AML-193 (cell line): ENCODE data around the gene KCNG2.
"Not testable (repeated sequence)": the region's sequence is repeated elsewhere in the genome, so short reads cannot be mapped to it uniquely, and the experiment has no call there.

ENCODE experiments used
- DNase-seq, 2 experiments: peaks; one replicate each; lab custom pipeline; 2025; lab: John Stamatoyannopoulos, UW

The KCNG2 gene, protein sequence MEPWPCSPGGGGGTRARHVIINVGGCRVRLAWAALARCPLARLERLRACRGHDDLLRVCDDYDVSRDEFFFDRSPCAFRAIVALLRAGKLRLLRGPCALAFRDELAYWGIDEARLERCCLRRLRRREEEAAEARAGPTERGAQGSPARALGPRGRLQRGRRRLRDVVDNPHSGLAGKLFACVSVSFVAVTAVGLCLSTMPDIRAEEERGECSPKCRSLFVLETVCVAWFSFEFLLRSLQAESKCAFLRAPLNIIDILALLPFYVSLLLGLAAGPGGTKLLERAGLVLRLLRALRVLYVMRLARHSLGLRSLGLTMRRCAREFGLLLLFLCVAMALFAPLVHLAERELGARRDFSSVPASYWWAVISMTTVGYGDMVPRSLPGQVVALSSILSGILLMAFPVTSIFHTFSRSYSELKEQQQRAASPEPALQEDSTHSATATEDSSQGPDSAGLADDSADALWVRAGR

DNA sequence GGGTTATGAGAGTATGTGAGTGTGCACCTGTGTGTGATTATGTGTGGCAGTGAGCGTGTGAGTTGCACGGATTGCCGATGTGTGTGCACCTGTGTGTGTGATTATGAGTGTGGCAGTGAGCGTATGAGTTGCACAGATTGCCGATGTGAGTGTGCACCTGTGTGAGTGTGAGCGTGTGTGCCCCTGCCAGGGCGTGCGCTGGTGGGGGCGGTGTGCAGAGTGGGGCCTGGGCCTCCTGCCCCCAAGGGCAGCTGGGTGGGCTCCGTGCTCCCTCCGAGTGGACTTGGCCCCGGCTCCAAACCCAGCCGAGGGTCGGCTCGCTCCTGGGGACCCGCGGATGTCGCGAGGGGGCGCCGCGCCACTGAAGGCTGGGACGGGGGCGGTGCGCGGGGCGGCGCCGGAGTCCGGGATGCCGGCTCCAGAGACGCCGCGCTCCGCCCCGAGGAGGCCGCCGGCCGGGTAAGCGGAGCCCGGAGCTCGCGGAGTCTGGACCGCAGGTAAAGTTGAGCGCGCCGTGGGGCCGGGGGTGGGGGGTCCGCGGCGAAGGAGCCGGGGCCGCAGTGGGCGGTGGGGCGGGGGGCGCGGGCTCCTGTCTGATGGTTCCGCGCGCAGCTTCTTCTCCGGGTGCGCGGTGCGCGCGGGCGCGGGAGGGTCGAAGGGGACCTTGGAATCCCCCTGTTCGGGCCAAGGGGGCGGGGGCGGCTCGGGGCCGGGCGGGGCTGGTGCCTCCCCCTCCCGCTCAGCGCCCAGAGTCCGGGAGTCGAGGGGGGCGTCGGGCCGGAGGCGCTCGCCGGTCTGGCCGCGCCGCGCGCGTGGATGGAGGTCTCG lies at the start of gene KCNG2:
Gene KCNG2, plus strand, starts transcription at position 421 of the 828 bp plus-strand sequence. CDS start 65,730 bp downstream, outside the sequence.
- DNase-seq: peak in 1 of 2 experiments; percentile 11

DNA sequence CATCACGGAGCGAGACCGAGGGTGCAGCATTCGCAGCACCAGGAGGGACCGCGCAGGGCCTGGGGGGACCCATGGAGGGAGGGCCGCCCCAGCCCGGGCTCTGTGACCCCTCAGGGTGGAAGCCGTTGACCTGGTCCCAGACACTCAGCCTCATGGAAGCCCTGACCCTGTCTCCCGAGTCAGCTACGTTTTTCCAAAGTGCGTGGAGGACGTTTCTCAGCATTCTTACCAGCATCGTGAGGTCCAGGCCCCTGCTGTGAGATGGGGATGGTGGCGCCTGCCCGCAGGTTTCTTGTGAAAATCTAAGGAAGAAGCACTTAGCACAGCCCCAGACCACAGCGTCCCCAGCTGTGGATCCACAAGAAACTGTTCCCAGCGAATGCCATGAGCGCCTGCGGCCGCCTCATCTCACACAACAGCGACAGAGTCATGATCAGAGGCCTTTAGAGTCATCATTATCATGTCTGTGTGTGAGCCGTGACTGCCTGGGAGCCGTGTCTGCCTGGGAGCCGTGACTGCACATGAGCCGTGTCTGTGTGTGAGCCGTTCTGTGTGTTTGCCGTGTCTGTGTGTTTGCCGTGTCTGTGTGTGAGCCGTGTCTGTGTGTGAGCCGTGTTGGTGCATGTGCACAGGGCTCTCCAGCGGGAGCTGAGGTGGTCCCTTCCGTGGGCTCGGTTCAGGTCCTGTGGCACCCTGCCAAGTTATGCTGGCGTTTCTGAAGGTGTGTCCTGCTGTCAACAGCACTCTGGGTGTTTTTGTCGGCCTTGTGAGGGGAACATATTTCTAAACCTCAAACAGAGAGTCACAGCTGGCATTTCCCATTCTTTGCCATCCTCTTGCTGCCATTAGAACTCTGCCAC lies 49.2 kb upstream of the KCNG2 start:
- no peak for DNase-seq

DNA sequence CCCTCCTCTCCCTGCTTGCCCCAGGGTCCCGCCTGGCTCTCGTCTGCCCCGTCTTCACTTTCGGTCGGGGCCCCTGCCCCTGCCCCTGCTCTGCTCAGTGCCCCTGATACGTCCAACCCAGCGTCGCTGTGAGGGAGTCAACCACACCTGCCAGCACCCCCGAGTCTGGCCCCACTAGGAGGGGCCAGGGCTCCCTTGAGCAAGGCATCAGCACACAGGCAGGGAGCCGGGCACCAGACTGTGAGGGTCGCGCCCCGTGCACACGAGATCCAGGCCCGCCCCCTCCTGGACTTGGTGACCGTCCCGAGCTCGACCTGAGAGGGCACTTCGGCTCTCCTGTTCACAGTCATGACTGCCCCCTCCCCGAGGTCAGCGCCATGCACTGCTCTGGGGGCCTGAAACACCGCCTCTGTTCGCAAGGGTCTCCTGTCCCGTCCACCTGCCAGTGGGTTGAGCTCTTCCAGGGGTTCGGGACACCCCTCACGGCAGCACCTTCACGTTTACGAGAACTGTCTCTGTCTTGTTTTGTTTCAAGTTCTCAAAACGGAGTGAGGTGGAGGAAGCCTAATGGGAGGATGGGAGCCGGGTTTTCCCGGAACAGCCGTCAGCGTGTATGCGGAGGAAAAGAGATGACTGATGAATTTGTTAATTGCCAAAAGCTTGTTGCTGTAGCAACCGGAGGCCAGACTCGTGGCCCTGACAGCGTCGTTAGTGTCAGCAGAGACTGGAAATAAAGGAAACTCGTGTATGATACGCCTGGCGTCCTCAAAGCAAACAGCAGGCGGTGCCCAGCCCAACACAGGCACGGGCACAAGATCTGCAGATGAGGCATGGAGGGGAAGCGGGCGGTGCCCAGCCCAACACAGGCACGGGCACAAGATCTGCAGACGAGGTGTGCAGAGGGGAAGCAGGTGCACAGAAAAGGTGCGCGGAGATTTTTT lies 48.2 kb upstream of the KCNG2 start:
- DNase-seq: no peak

DNA sequence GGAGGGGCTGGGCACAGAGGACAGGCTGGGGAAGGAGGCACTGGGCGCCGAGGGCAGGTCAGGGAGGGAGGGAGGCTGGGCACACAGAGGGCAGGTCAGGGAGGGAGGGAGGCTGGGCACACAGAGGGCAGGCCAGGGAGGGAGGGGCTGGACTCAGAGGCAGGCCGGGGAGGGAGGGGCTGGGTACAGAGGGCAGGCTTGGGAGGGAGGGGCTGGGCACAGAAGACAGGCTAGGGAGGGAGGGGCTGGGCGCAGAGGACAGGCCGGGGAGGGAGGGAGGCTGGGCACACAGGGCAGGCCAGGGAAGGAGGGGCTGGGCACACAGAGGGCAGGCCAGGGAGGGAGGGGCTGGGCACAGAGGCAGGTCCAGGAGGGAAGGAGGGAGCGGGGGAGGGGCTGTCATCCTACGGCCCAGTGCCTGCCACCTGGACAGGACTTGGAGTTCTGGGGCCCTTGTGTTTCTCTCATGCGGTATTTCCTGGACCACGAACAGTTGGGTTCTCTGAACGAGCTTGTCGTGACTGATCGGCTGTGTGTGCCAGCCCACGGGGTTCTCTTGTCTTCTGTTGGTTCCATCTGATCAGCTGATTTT lies 46.7 kb upstream of the KCNG2 start:
- DNase-seq: no peak

DNA sequence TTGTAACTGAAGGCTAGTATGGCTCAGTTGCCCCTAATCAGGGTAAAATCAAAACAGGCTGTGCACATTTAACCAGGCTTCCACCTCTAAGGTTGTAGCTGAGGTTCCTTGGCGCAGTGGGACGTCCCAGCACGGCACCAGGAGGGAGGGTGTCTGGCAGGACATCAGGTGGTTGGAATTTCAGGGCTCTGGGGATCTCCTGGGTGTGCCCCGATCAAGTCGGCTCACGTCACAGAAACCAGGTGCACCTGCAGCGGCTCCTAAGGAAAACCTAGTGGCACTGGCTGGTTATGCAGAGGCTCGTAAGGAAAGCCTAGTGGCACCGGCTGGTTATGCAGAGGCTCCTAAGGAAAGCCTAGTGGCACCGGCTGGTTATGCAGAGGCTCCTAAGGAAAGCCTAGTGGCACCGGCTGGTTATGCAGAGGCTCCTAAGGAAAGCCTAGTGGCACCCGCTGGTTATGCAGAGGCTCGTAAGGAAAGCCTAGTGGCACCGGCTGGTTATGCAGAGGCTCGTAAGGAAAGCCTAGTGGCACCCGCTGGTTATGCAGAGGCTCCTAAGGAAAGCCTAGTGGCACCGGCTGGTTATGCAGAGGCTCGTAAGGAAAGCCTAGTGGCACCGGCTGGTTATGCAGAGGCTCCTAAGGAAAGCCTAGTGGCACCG lies 45.7 kb upstream of the KCNG2 start:
- not testable (repeated sequence) for DNase-seq

DNA sequence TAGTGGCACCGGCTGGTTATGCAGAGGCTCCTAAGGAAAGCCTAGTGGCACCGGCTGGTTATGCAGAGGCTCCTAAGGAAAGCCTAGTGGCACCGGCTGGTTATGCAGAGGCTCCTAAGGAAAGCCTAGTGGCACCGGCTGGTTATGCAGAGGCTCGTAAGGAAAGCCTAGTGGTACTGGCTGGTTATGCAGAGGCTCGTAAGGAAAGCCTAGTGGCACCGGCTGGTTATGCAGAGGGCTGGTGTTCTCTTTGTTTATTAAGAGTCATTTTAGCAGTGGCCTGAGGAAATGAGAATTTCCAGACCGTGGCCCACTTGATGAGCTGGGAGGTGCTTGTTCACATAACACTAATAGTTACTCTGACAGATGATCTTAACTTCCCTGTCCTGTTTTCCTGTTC lies 44.8 kb upstream of the KCNG2 start:
- not testable (repeated sequence) for DNase-seq

DNA sequence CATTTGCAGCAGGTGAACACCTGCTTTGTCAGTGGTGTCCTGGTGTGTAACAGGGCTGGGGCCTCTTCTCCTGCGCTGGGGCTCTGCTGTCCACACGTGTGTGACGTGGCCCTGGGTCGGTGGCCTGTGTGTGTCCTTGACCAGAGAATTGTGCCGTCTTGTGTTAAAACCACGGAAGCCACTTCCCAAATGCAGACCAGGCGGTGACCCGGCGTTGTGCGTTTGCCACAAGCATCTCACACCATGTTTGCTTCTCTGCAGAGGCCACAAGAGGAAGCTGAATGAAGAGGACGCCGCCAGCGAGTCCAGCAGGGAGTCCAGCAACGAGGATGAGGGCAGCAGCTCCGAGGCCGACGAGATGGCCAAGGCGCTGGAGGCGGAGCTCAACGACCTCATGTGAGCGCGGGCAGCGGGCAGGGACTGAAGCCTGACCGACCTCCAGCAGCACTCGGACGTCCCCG lies 44.3 kb upstream of the KCNG2 start:
- DNase-seq: no peak

DNA sequence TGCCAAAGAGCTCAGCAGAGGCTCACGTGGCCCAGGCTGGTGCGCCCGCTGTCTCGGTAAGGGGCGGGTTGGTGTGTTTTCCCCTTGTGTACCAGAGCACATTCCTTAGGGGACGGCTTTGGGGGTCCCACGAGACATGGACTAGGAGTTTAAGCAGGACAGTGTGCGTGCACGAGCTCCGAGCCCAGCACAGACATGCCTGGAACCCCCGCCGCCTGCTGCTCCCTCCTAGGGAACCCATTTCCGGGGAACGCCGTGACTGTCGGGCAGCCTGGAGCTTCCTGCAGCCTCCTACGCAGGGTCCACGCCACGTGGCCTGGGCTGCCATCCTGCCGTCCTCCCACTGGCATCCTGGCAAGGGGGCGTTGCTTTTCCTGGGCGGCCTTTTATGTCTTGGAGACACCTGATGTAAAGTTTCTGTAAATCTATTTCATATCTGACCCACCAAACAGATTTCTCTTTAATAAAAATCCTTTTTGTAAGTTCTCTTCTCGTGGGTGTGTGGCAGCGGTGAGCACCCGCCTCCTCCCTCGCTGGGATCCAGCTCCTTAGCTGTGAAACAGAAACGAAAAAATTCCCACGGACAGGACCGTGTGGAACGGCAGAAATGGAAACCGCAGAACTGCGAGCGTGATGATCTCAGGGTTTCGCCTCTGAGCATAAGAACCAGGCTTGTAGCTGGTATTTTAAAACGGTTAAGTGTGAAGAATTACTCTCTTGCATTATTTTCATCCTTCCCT lies 43.5 kb upstream of the KCNG2 start:
- no peak for DNase-seq

DNA sequence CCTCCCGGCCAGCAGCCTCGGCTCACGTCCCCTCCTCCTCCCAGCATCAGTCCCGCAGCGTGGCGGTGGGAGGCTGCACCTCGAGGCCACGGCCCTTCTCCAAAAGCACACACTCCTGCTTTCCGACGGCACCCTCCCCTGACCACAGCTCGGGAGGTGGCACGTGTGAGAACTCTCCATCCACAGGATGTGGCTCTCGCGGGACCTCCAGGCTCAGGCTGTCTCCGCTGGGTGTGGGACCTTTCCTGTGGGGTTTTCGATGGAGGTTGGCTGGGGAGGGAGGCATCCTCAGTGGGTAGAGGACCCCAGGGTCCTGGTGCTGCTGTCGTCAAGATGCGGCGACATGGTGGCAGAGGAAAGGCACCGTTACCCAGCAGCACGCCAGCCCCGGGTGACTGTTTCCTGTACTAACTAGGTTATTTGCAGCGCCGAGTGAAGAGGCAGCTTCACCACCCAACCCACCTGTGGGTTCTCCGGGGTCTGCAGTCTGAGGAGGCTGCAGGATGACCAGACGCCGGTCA lies 42.8 kb upstream of the KCNG2 start:
- no peak for DNase-seq

DNA sequence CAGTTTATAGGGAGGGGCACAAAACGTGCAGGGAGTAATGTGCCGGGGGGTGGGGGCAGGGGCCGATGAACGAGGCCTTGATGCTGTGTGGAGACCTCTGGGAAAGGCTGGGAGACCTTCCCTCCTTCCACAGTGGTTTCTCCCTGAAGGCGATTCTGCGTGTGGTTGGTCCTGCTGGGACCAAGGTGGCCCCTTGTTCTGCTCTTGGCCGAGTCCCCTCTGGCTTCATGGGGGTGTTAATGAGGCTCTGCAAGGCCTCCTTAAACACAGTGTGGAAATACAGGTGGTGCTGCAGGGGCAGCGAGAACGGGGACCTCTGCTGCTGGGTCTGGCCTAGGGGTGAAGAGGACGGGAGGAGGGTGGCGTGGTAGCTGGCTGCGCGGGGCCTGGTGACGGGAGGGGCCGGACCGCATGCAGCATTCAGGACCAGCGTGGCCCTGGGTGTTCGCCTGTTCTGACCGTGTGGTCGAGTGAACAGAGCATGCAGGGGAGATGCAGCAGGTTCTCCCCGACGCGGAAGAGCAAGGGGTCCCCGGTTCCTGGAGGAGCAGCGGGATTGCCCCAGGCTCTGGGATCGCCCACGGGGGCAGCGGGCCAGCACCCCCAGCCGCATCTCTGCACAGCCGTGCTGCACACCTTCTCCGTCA lies 42.1 kb upstream of the KCNG2 start:
- no peak for DNase-seq

DNA sequence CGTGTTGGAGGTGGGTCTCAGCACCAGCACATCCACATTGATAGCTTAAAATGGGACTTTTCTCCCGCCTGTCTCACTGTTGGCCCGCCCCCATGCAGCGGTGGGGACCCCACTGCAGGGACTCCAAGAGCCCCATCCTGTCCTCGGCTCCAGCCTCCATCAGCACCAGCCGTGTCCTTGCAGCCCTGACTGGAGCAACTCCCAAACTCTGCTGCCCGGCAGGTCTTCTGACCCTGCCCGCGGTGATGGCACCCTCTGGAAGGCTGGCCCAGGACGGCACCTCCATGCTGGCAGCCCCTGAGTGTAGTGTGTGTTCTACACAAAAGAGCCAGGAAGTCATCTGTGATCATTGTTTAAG lies 41.6 kb upstream of the KCNG2 start:
- no peak for DNase-seq

DNA sequence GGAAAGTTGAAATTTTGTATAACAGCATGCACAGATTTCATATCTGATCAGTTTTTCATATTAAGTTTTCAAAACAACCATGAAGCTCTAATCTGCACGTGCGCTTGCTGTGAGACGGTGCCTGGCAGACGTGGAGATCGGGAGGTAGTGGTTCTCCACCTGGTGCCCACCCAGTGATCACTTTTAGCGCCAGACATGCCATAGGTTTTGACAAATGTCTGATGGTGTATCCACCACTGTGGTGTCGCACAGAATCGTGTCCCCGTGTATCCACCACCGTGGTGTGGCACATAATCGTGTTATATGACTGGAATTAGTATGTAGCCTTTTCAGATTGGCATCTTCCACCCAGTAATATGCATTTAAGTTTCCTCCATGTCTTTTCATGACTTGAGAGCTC lies 40.9 kb upstream of the KCNG2 start:
- DNase-seq: no peak

DNA sequence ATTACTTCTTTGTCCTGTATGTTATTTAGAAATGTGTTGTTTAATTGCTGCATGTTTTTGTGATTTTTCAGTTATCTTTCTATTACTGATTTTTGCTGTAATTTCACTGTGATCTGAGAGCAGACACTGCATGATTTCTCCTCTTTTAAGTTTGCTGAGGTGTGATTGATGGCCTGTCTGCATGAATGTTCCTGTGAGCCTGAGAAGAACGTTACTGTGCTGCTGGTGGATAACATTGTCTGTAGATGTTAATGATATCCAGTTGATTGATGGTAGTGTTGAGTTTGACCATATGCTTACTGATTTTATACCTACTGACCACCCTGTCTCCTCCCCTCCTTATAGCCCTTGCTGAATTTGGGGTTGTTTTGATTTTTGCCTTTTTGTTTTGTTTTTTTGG lies 37.4 kb upstream of the KCNG2 start:
- DNase-seq: no peak

DNA sequence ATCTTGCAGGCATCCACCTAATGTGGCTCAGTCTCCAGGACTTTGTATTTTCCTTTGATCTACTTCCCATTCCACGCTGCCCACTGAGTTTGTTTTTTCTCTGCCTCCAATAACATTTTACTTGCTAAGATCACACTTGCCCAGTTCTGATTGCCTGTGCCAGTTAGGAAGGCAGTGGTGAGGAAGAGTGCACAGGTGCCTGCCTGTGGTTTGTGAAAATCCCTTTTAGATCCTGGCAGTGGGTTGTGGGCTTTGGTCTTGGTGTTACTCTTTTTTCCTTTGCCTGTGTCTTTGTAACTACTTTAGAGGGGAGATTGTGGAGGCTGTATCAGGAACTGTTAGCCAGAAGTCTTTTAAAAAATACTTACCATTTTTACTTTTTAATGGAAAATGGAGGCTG lies 36.9 kb upstream of the KCNG2 start:
- DNase-seq: no peak

DNA sequence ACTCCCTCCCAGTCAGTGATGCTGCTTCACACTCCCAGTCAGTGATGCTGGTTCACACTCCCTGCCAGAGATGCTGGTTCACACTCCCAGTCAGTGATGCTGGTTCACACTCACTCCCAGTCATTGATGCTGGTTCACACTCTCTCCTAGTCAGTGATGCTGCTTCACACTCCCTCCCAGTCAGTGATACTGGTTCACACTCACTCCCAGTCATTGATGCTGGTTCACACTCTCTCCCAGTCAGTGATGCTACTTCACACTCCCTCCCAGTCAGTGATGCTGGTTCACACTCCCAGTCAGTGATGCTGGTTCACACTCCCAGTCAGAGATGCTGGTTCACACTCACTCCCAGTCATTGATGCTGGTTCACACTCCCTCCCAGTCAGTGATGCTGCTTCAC lies 34.3 kb upstream of the KCNG2 start:
- no peak for DNase-seq

DNA sequence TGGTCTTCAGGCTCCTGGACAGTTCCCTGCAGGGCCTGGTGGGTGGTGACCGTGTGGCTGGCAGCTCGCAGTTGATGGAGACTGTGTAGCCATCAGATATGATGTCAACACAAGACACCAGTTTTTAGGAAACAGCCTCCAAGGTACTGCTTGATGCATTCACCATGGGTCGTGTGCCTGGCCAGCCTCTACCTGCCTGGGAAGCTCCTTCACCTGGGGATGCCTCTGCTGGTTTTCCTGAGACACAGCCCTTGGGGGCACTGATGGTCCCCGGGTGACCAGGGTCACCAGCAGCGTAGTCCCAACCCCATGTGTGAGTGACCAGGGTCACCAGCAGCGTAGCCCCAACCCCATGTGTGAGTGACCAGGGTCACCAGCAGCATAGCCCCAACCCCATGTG lies 33.6 kb upstream of the KCNG2 start:
- DNase-seq: no peak

DNA sequence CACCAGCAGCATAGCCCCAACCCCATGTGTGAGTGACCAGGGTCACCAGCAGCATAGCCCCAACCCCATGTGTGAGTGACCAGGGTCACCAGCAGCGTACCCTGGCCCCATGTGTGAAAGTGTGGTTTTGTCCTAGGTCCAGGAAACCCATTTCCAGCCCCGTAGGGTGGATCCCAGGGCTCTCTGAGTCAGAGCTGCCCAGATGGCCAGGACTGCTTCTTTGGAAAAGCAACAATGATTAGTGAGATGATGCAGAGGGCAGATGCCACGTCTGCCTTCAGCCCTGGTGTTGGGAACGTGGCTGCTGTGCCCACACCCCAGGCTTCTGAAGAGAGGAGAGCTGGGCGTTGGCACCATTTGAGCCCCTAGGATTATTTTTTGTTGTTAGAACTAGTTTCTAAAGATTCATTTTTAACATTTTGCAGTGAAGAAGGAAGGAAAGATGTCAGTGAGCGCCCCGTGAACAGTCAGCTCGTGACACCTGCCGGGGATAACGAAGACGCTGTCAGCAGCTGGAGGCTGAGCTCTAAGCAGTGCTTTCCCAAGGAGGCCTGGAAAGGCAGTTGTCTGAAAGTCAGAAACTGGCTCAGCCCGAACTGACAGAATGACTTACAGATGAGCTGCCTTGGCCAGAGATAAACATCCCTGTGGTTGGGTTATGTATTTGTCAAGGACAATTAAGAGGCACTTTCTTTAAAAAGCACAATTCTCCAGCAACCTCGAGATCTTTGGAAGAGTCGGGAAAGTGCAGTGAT lies 32.1 kb upstream of the KCNG2 start:
- no peak for DNase-seq

DNA sequence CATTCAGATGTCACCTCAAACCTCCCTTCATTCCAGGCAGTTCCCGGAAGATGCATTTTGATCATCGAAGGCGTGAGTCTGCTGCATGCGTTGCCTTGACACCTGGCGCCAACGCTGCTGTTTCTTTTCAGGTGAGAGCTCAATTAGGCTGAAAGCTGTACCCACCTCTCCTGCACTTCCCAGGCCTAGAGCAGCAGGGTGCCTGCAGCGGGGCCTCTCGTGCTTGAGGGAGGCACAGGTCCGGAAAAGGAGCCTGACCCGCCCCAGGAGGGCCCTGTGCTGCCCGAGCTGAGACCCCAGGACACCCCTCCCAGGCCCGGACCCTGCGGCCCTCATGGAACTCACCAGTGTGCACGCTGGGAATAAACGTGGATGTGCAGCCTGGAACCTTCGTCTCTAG lies 31.4 kb upstream of the KCNG2 start:
- no peak for DNase-seq
